Fibroblast of the aortic adventitia (primary cell): ENCODE results near the gene CTBP2. TPM values are rescaled to one million over a fixed set of nuclear protein-coding genes. Genes with fewer than 3 reads are reported as not detected.
"Not testable (repeated sequence)": the region's sequence is repeated elsewhere in the genome, so short reads cannot be mapped to it uniquely, and the experiment has no call there.

Experiments
- DNase-seq: peaks from one replicate; pipeline ENCODE4 v3.0.0-alpha.2; 2010; ENCODE audit warnings: low read depth
- H3K4me3 ChIP-seq: 2 replicates; pipeline ENCODE4 v1.5.1; 2011; ENCODE audit warnings: low read depth, mild to moderate bottlenecking, control low read depth, low read length, moderate library complexity
- CTCF ChIP-seq: IDR thresholded peaks from 2 replicates; pipeline ENCODE4 v1.5.1; 2011; ENCODE audit warnings: mild to moderate bottlenecking, low read length, control low read depth, inconsistent platforms; ENCODE audit not compliant: insufficient read depth
- total RNA-seq: library from RNA; depleted of rRNA; stranded (reverse); fragments of >200 nt; gene quantifications from 2 replicates; pipeline ENCODE4 v1.2.3, GENCODE V29; 2012; ENCODE audit warnings: low replicate concordance

The CTBP2 gene
- total RNA-seq, 1 donor = 45.4 TPM

- no peak overlapping the region for H3K4me3 ChIP-seq
- DNase-seq = no peak
- TF ChIP-seq CTCF = no peak
Measured at GRCh38 chr10:125164421-125164820, 4.1 kb upstream of the CTBP2 start.

- H3K4me3 ChIP-seq = no peak overlapping the region
- DNase-seq = no peak
- no peak for TF ChIP-seq CTCF
Measured at GRCh38 chr10:125163803-125164202, 3.4 kb upstream of the CTBP2 start.

GRCh38 chr10:125163312-125163711 is 2.9 kb upstream of the CTBP2 start:
- not testable (repeated sequence) for H3K4me3 ChIP-seq, DNase-seq

GRCh38 chr10:125162120-125162931 is 2.0 kb upstream of the CTBP2 start:
- H3K4me3 ChIP-seq = peak overlapping the region; percentile 70
- no peak for TF ChIP-seq CTCF
- no peak for DNase-seq

GRCh38 chr10:125161707-125162119 is 1.4 kb upstream of the CTBP2 start:
- H3K4me3 ChIP-seq = peak overlapping the region; percentile 70
- DNase-seq = no peak
- TF ChIP-seq CTCF = no peak

- H3K4me3 ChIP-seq = peak overlapping the region; percentile 70
- TF ChIP-seq CTCF = peak; percentile 66
- DNase-seq = peak; percentile 80
Measured at GRCh38 chr10:125160856-125161706, 718 bp upstream of the CTBP2 start.

GRCh38 chr10:125159486-125159931 is 854 bp downstream of the CTBP2 start:
- no peak for DNase-seq

More at GRCh38 chr10:125159486-125159931, 854 bp downstream of the CTBP2 start:
- no peak for TF ChIP-seq CTCF
- peak overlapping the region; percentile 76 for H3K4me3 ChIP-seq
